Neuron (in vitro differentiated cells): ENCODE data around the gene DES.
"Not testable (repeated sequence)": the region's sequence is repeated elsewhere in the genome, so short reads cannot be mapped to it uniquely, and the experiment has no call there.

Source experiments
- H2AFZ ChIP-seq: one replicate; pipeline ENCODE4 v1.6.1; 2013; ENCODE audit warnings: low read depth, mild to moderate bottlenecking, inconsistent platforms, low read length, moderate library complexity
- H3K27me3 ChIP-seq: one replicate; pipeline ENCODE4 v1.6.1; 2013; ENCODE audit warnings: low read length; ENCODE audit not compliant: insufficient read depth
- H3K36me3 ChIP-seq: one replicate; pipeline ENCODE4 v1.6.1; 2013; ENCODE audit warnings: low read length; ENCODE audit not compliant: insufficient read depth
- H3K4me1 ChIP-seq: one replicate; pipeline ENCODE4 v1.6.1; 2013; ENCODE audit warnings: low read length; ENCODE audit not compliant: insufficient read depth
- H3K4me3 ChIP-seq: 2 replicates; pipeline ENCODE4 v1.5.1; 2013; ENCODE audit warnings: mild to moderate bottlenecking, low read length, moderate library complexity
- H3K9me3 ChIP-seq: one replicate; pipeline ENCODE4 v1.6.1; 2013; ENCODE audit warnings: low read length

DES gene

DNA sequence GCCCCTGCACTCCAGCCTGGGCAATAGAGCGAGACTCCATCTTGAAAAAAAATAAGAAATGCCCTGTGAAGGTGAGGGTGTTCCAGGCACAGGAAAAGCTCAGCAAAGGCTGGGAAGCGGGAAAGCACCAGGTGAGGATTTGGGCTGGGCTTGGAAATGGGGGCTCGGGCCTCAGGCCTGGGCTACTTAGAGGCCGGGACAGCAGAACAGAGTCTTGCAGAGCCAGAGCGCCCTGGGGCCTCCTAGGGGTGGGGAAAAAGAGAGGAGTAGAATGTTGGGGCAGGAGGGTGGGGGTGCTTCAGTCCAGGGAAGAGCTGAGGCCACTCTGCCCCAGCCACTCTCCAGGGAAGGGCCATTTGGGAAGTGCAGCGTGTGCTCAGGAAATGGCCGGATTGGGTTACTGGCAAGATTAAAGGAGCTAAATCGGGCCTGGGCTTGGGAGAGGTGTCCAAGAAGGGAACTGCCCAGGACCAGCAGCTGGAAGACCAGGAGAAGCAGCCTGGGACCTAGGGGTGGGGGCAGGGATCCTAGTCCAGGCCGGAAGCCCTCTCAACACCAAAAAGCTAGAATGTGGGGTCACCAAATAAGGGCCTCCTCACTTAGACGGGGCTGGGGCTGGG, 13.8 kb upstream of the DES start:
- no peaks in the 10 kb centered on the region for H3K36me3 ChIP-seq
- H3K9me3 ChIP-seq: no peaks in the 10 kb centered on the region
- H3K4me1 ChIP-seq: peaks cover 6% of the 10 kb centered on the region
- peaks cover 14% of the 10 kb centered on the region for H3K27me3 ChIP-seq
- H3K4me3 ChIP-seq: no peak overlapping the region
- no peak overlapping the region for H2AFZ ChIP-seq

- H3K4me3 ChIP-seq: no peak overlapping the region
These were observed 13.2 kb upstream of the DES start for GRCh38 chr2:219404954-219405353.

GRCh38 chr2:219405451-219405850, 12.7 kb upstream of the DES start:
- H3K27me3 ChIP-seq: peaks cover 12% of the 10 kb centered on the region
- peaks cover 6% of the 10 kb centered on the region for H3K4me1 ChIP-seq
- no peak overlapping the region for H3K4me3 ChIP-seq
- H3K9me3 ChIP-seq: no peaks in the 10 kb centered on the region
- H2AFZ ChIP-seq: no peak overlapping the region
- H3K36me3 ChIP-seq: no peaks in the 10 kb centered on the region

More at GRCh38 chr2:219404954-219405353, 13.2 kb upstream of the DES start:
- H3K27me3 ChIP-seq: peaks cover 14% of the 10 kb centered on the region
- no peaks in the 10 kb centered on the region for H3K36me3 ChIP-seq
- no peaks in the 10 kb centered on the region for H3K9me3 ChIP-seq
- peaks cover 6% of the 10 kb centered on the region for H3K4me1 ChIP-seq
- H2AFZ ChIP-seq: no peak overlapping the region

DNA sequence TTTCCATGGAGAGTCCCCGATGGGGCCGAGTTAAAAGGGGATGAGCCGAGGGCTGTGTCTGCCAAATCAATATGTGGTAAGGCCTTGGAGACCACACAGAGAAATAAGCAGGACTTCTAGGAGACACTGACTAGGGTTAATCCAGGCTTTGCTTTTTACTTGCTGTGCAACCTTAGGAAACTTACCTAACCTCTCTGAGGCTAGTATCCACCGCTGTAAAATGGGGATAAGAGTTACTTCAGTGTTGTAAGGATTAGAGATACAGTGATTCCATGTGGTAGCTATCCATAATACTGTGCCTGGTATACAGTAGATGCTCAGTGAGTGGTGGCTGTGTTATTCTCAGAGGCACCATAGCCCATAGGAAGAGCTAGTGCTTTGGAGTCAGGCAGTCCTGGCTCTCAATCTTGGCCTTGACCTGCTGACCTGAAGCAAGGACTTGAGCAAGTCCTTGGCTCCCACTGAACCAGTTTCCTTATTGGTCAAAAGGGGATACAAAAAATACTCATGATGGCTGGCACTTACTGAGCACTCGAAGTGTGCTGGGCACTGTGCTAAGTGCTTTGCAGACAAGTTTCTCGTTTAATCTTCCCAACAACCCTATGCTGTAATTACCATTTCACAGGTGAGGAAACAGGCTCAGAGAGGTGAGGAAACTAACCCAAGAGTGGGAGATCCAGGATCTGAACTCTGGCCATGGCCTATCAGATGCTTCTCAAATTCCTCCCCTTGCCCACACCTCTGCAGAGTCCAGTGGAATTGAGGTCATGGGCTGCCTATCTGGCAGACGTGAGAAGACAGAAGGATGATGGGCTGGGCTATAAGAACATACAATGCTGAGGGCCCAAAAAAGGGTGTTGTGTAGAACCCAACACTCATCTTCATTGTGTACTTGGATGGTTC, 12.0 kb upstream of the DES start:
- Histone ChIP-seq H3K9me3 (no peaks in the 10 kb centered on the region), H3K36me3 (no peaks in the 10 kb centered on the region), H3K4me3 (no peak overlapping the region), H2AFZ (no peak overlapping the region), H3K4me1 (peaks cover 6% of the 10 kb centered on the region), H3K27me3 (peaks cover 11% of the 10 kb centered on the region)

- H3K4me1 ChIP-seq: peaks cover 6% of the 10 kb centered on the region
- no peaks in the 10 kb centered on the region for H3K9me3 ChIP-seq
- no peaks in the 10 kb centered on the region for H3K36me3 ChIP-seq
- peaks cover 11% of the 10 kb centered on the region for H3K27me3 ChIP-seq
- H2AFZ ChIP-seq: no peak overlapping the region
- no peak overlapping the region for H3K4me3 ChIP-seq
These were observed 11.3 kb upstream of the DES start for GRCh38 chr2:219406861-219407230.

DNA sequence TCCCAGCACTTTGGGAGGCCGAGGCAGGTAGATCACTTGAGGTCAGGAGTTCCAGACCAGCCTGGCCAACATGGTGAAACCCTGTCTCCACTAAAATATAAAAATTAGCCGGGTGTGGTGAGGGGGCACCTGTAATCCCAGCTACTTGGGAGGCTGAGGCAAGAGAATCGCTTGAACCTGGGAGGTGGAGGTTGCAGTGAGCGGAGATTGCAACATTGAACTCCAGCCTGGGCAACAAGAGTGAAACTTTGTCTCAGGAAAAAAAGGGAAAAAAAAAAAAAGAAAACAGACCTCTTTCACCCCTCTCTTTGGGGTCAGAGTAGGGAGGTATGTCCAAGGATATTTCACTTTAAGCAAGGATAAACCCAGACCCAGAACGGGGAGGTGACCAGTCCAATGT, 10.8 kb upstream of the DES start:
- H3K4me3 ChIP-seq, H2AFZ ChIP-seq, H3K9me3 ChIP-seq, H3K36me3 ChIP-seq, H3K4me1 ChIP-seq: not testable (repeated sequence)
- H3K27me3 ChIP-seq: peaks cover 11% of the 10 kb centered on the region

GRCh38 chr2:219408204-219408603, 10.0 kb upstream of the DES start:
- Histone ChIP-seq H3K9me3 (no peaks in the 10 kb centered on the region), H3K4me1 (no peaks in the 10 kb centered on the region), H3K4me3 (no peak overlapping the region), H2AFZ (no peak overlapping the region), H3K27me3 (peaks cover 11% of the 10 kb centered on the region), H3K36me3 (no peaks in the 10 kb centered on the region)

- Histone ChIP-seq H3K36me3 (no peaks in the 10 kb centered on the region), H3K9me3 (no peaks in the 10 kb centered on the region), H3K27me3 (peaks cover 10% of the 10 kb centered on the region), H2AFZ (no peak overlapping the region), H3K4me3 (no peak overlapping the region), H3K4me1 (no peaks in the 10 kb centered on the region)
These were observed 9.5 kb upstream of the DES start for GRCh38 chr2:219408631-219409030.

DNA sequence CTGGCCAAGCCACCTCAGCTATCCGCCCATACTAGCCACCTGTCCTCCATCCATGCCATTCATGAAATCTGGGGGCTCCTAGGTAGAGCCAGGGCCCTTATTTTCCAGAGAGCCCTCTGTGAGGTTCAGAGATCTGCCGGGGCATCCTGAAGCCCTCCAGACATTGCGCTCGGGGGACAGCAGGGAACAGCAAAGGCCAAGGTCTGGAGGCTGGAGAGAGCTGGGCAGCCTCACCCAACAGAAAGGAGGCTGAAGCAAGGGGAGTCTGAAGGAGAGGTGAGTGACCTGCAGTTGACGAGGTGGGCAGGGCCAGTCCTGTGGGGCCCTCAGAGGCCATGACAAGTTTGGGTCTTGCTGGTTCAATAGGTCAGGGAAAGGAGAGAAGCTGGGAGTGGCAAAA, 8.6 kb upstream of the DES start:
- H3K27me3 ChIP-seq: peaks cover 6% of the 10 kb centered on the region
- H3K4me1 ChIP-seq: no peaks in the 10 kb centered on the region
- no peaks in the 10 kb centered on the region for H3K9me3 ChIP-seq
- no peaks in the 10 kb centered on the region for H3K36me3 ChIP-seq
- H2AFZ ChIP-seq: no peak overlapping the region
- no peak overlapping the region for H3K4me3 ChIP-seq

DNA sequence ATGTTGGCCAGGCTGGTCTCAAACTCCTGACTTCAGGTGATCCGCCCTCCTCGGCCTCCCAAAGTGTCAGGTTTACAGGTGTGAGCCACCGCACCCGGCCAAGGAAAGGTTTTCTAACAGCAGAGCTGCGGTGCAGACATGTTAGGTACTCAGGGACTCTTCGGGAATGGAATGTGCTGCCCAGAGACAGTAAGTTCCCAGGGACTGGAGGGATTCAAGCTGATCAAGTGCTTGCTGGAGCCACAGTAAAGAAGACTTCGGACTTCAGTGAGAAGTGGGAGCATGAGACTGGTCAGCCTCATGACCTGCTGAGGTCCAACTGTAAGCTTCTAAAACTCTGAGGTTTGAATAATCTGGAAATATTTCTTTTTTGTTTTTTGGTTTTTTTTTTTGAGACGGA, 7.8 kb upstream of the DES start:
- no peaks in the 10 kb centered on the region for H3K9me3 ChIP-seq
- H3K27me3 ChIP-seq: peaks cover 6% of the 10 kb centered on the region
- no peak overlapping the region for H2AFZ ChIP-seq

DNA sequence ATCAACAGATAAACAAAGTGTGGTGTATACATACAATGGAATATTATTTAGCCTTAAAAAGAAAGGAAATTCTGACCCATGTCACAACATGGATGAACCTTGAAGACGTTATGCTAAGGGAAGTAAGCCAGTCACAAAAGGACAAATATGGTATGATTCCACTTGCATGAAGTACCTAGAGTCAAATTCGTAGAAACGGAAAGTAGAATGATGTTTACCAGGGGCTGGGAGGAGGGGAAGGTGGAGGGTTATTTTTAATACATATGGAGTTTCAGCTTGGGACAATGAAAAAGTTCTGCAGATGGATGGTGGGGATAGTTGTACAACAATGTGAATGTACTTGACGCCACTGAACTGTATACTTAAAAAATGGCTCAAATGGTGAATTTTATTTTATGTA, 3.3 kb upstream of the DES start:
- Histone ChIP-seq H2AFZ (no peak overlapping the region), H3K36me3 (no peaks in the 10 kb centered on the region), H3K4me3 (no peak overlapping the region), H3K27me3 (no peaks in the 10 kb centered on the region), H3K4me1 (peaks cover 12% of the 10 kb centered on the region), H3K9me3 (no peaks in the 10 kb centered on the region)

More for the DNA sequence above, 7.8 kb upstream of the DES start:
- Histone ChIP-seq H3K4me3 (no peak overlapping the region), H3K36me3 (no peaks in the 10 kb centered on the region), H3K4me1 (no peaks in the 10 kb centered on the region)

GRCh38 chr2:219415580-219416234, 2.5 kb upstream of the DES start:
- Histone ChIP-seq H3K36me3 (no peaks in the 10 kb centered on the region), H3K9me3 (no peaks in the 10 kb centered on the region), H2AFZ (no peak overlapping the region), H3K27me3 (no peaks in the 10 kb centered on the region), H3K4me3 (no peak overlapping the region), H3K4me1 (peaks cover 12% of the 10 kb centered on the region)

- H3K36me3 ChIP-seq: no peaks in the 10 kb centered on the region
- H3K27me3 ChIP-seq: no peaks in the 10 kb centered on the region
- no peaks in the 10 kb centered on the region for H3K9me3 ChIP-seq
These were observed 2.0 kb upstream of the DES start for GRCh38 chr2:219416235-219416602.

More at GRCh38 chr2:219416235-219416602, 2.0 kb upstream of the DES start:
- peaks cover 12% of the 10 kb centered on the region for H3K4me1 ChIP-seq
- no peak overlapping the region for H2AFZ ChIP-seq
- H3K4me3 ChIP-seq: no peak overlapping the region
